Measurements from ENCODE around the gene PRRT1B. TPM values are rescaled to one million over a fixed set of nuclear protein-coding genes. Genes with fewer than 3 reads are reported as not detected.

Gene PRRT1B
- total RNA-seq, 1 experiment from 2014 or later = not detected

DNA sequence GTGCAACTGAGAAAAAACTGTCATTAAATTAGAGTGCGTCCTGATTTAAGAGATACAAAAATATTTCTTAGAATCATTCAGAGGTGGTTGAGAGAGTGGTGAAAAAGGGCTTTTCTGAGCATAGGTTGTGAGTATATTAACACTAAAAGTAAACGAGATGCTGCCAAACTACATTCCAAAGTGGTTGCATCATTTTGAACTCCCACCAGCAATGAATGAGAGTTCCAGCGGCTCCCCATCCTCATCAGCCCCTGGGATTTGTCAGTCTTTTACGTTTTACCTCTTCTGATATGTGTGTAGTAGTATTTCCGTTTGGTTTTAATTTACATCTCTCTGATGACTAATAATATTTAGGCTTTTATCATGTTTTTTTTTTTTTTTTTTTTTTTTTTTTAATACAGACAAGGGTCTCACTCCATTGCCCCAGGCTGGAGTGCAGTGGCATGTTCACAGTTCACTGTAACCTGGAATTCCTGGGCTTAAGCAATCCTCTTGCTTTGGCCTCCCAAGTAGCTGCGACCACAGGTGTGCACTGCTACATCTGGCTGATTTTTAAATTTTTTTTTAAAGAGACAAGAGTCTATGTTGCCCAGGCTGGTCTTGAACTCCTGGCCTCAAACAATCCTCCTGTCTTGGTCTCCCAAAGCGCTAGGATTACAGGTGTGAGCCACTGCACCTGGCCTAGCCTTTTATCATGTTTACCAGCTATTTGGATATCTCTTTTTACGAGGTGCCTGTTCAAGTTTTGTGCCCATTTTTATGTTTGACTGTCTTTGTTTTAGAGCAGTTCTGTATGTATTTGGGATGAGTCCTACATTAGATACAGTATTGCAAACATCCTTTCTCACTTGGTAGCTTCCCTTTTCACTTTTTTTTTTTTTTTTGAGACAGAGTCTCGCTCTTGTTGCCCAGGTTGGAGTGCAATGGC is 17.0 kb downstream of the PRRT1B start:
- intact Hi-C loops (cut with micrococcal nuclease; ENCODE audit: unreplicated experiment) = no loop called here
- peak; percentile 63 for DNase-seq (ENCODE audit: low spot score)
- CTCF ChIA-PET = no interaction called here
- no TSS peak for BruUV-seq (replicated peaks)
- H3K4me1 ChIP-seq (ENCODE audit: insufficient read depth, low read length, poor library complexity, severe bottlenecking) = no peaks in the 10 kb centered on the region
- H3K27ac ChIP-seq (ENCODE audit: low read depth, low read length, poor library complexity, severe bottlenecking) = no peak overlapping the region
- peaks cover 9% of the 10 kb centered on the region for H3K9me3 ChIP-seq (ENCODE audit: low read depth, low read length, poor library complexity, severe bottlenecking)
- H3K36me3 ChIP-seq (ENCODE audit: insufficient read depth, low read length, poor library complexity, severe bottlenecking) = no peaks in the 10 kb centered on the region
- H3K27me3 ChIP-seq (replicated peaks; ENCODE audit: insufficient read depth, low read depth, low read length, poor library complexity) = no peaks in the 10 kb centered on the region
- POLR2A ChIA-PET (ENCODE audit: low non-redundant PET) = no interaction called here
- no peak overlapping the region for H3K4me3 ChIP-seq (ENCODE audit: low read depth, low read length, poor library complexity, severe bottlenecking)
- TF ChIP-seq EZH2 (IDR thresholded peaks at IDR 0.05; ENCODE audit: borderline replicate concordance, low read depth, low read length, poor library complexity, severe bottlenecking) = no peak
- TF ChIP-seq, protein P1, sequence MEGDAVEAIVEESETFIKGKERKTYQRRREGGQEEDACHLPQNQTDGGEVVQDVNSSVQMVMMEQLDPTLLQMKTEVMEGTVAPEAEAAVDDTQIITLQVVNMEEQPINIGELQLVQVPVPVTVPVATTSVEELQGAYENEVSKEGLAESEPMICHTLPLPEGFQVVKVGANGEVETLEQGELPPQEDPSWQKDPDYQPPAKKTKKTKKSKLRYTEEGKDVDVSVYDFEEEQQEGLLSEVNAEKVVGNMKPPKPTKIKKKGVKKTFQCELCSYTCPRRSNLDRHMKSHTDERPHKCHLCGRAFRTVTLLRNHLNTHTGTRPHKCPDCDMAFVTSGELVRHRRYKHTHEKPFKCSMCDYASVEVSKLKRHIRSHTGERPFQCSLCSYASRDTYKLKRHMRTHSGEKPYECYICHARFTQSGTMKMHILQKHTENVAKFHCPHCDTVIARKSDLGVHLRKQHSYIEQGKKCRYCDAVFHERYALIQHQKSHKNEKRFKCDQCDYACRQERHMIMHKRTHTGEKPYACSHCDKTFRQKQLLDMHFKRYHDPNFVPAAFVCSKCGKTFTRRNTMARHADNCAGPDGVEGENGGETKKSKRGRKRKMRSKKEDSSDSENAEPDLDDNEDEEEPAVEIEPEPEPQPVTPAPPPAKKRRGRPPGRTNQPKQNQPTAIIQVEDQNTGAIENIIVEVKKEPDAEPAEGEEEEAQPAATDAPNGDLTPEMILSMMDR (conservative IDR thresholded peaks at IDR 0.05; ENCODE audit: low read depth, low read length) = no peak

DNA sequence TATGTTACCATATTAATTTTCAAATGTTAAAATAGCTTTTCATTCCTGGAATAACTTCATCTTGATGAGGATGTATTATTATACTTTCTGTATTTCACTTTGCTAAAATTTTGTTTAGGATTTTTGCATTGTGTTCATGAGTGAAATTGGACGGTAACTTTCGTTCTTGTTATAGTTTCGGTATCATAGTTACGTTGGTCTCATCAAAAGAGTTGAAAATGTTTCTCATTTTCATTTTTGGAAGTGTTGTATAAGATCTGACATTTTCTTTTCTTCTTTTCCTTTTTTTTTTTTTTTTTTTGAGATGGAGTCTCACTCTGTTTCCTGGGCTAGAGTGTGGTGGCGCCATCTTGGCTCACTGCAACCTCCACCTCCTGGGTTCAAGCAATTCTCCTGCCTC is 20.0 kb downstream of the PRRT1B start:
- H3K9me3 ChIP-seq (ENCODE audit: low read depth, low read length, poor library complexity, severe bottlenecking) = peaks cover 4% of the 10 kb centered on the region
- no peaks in the 10 kb centered on the region for H3K4me1 ChIP-seq (ENCODE audit: insufficient read depth, low read length, poor library complexity, severe bottlenecking)
- intact Hi-C loops (cut with micrococcal nuclease; ENCODE audit: unreplicated experiment) = no loop called here
- H3K27ac ChIP-seq (ENCODE audit: low read depth, low read length, poor library complexity, severe bottlenecking) = no peak overlapping the region
- TF ChIP-seq EZH2 (IDR thresholded peaks at IDR 0.05; ENCODE audit: borderline replicate concordance, low read depth, low read length, poor library complexity, severe bottlenecking) = no peak
- TF ChIP-seq, protein P1 (conservative IDR thresholded peaks at IDR 0.05; ENCODE audit: low read depth, low read length) = no peak
- no TSS peak for BruUV-seq (replicated peaks)
- H3K4me3 ChIP-seq (ENCODE audit: low read depth, low read length, poor library complexity, severe bottlenecking) = no peak overlapping the region
- POLR2A ChIA-PET (ENCODE audit: low non-redundant PET) = no interaction called here
- CTCF ChIA-PET = no interaction called here
- no peaks in the 10 kb centered on the region for H3K27me3 ChIP-seq (replicated peaks; ENCODE audit: insufficient read depth, low read depth, low read length, poor library complexity)
- no peak for DNase-seq (ENCODE audit: low spot score)
- H3K36me3 ChIP-seq (ENCODE audit: insufficient read depth, low read length, poor library complexity, severe bottlenecking) = no peaks in the 10 kb centered on the region

- Histone ChIP-seq H3K9me3 (ENCODE audit: low read depth, low read length, poor library complexity, severe bottlenecking) (no peaks in the 10 kb centered on the region), H3K4me1 (ENCODE audit: insufficient read depth, low read length, poor library complexity, severe bottlenecking) (no peaks in the 10 kb centered on the region), H3K36me3 (ENCODE audit: insufficient read depth, low read length, poor library complexity, severe bottlenecking) (no peaks in the 10 kb centered on the region), H3K27me3 (replicated peaks; ENCODE audit: insufficient read depth, low read depth, low read length, poor library complexity) (no peaks in the 10 kb centered on the region), H3K4me3 (ENCODE audit: low read depth, low read length, poor library complexity, severe bottlenecking) (no peak overlapping the region), H3K27ac (ENCODE audit: low read depth, low read length, poor library complexity, severe bottlenecking) (no peak overlapping the region)
- no peak for TF ChIP-seq EZH2 (IDR thresholded peaks at IDR 0.05; ENCODE audit: borderline replicate concordance, low read depth, low read length, poor library complexity, severe bottlenecking)
- TF ChIP-seq, protein P1 (conservative IDR thresholded peaks at IDR 0.05; ENCODE audit: low read depth, low read length) = no peak
- no peak for DNase-seq (ENCODE audit: low spot score)
- ChIA-PET CTCF (no interaction called here), POLR2A (ENCODE audit: low non-redundant PET) (no interaction called here)
- intact Hi-C loops (cut with micrococcal nuclease; ENCODE audit: unreplicated experiment) = no loop called here
- no TSS peak for BruUV-seq (replicated peaks)
Observed at GRCh38 chr9:131566158-131566557, 20.8 kb downstream of the PRRT1B start.
